Neutrophil (primary cell): ENCODE data around the gene DAZAP1.

ENCODE experiments used
- H3K27ac ChIP-seq: fragments of 200-600 bp; sonication (generic); 2 replicates; pipeline ENCODE4 v1.5.1; 2016; ENCODE audit warnings: mild to moderate bottlenecking, moderate library complexity
- H3K27me3 ChIP-seq: fragments of 200-600 bp; sonication (generic); 2 replicates; pipeline ENCODE4 v1.6.0; 2016; ENCODE audit warnings: mild to moderate bottlenecking
- H3K36me3 ChIP-seq: fragments of 200-600 bp; sonication (generic); 2 replicates; pipeline ENCODE4 v1.5.1; 2017
- H3K4me1 ChIP-seq, 2 experiments: fragments of 200-600 bp in 1 of 2; sonication (generic) in 1 of 2; 1 replicate in 1 of 2; 2 replicates in 1 of 2; pipeline versions ENCODE4 v1.5.1 to v1.6.1; 2013 to 2016; ENCODE audit warnings: low read depth in 1 of 2, low read length in 1 of 2, mild to moderate bottlenecking in 1 of 2, moderate library complexity in 1 of 2; ENCODE audit not compliant: control insufficient read depth in 1 of 2, insufficient read depth in 1 of 2
- H3K4me3 ChIP-seq, 2 experiments: fragments of 200-600 bp in 1 of 2; sonication (generic) in 1 of 2; 1 replicate in 1 of 2; 2 replicates in 1 of 2; pipeline ENCODE4 v1.5.1; 2013 to 2016; ENCODE audit warnings: low read depth in 1 of 2, low read length in 1 of 2, mild to moderate bottlenecking in 1 of 2, moderate library complexity in 1 of 2
- H3K9me3 ChIP-seq: fragments of 200-600 bp; sonication (generic); 2 replicates; pipeline ENCODE4 v1.5.1; 2016
- CTCF ChIP-seq: fragments of 200-600 bp; sonication (generic); IDR thresholded peaks from 2 replicates; pipeline ENCODE4 v1.5.1; 2016; ENCODE audit warnings: antibody characterized with exemption

The DAZAP1 gene

GRCh38 chr19:1470305-1471009 is 63.1 kb downstream of the DAZAP1 start:
- Histone ChIP-seq H3K36me3 (peaks cover 14% of the 10 kb centered on the region), H3K27ac (no peak overlapping the region), H3K9me3 (no peaks in the 10 kb centered on the region), H3K4me3 (peak overlapping the region; percentile 25 to 44), H3K27me3 (peaks cover 86% of the 10 kb centered on the region), H3K4me1 (peaks cover 19 to 44% of the 10 kb centered on the region in 2 experiments)
- no peak for TF ChIP-seq CTCF

- Histone ChIP-seq H3K36me3 (peaks cover 20% of the 10 kb centered on the region), H3K27me3 (peaks cover 80% of the 10 kb centered on the region), H3K4me3 (peak overlapping the region; percentile 25 to 44), H3K4me1 (peaks cover 19 to 42% of the 10 kb centered on the region in 2 experiments), H3K27ac (no peak overlapping the region), H3K9me3 (no peaks in the 10 kb centered on the region)
- no peak for TF ChIP-seq CTCF
Measured at GRCh38 chr19:1471010-1471514, 63.7 kb downstream of the DAZAP1 start.

GRCh38 chr19:1471515-1472160 is 64.3 kb downstream of the DAZAP1 start:
- Histone ChIP-seq H3K4me1 (peaks cover 19 to 42% of the 10 kb centered on the region in 2 experiments), H3K36me3 (peaks cover 26% of the 10 kb centered on the region), H3K9me3 (no peaks in the 10 kb centered on the region), H3K4me3 (no peak overlapping the region), H3K27ac (no peak overlapping the region), H3K27me3 (peaks cover 74% of the 10 kb centered on the region)
- TF ChIP-seq CTCF: no peak

GRCh38 chr19:1472231-1473084 is 65.1 kb downstream of the DAZAP1 start:
- H3K4me3 ChIP-seq: no peak overlapping the region
- H3K27ac ChIP-seq: no peak overlapping the region
- peaks cover 66% of the 10 kb centered on the region for H3K27me3 ChIP-seq
- no peak for TF ChIP-seq CTCF
- peaks cover 32% of the 10 kb centered on the region for H3K36me3 ChIP-seq
- peaks cover 19 to 39% of the 10 kb centered on the region in 2 experiments for H3K4me1 ChIP-seq
- no peaks in the 10 kb centered on the region for H3K9me3 ChIP-seq

- Histone ChIP-seq H3K27me3 (peaks cover 58% of the 10 kb centered on the region), H3K4me1 (peaks cover 25 to 36% of the 10 kb centered on the region in 2 experiments), H3K27ac (no peak overlapping the region), H3K9me3 (no peaks in the 10 kb centered on the region), H3K4me3 (no peak overlapping the region), H3K36me3 (peaks cover 33% of the 10 kb centered on the region)
- no peak for TF ChIP-seq CTCF
Measured at GRCh38 chr19:1473085-1473851, 65.9 kb downstream of the DAZAP1 start.
